ENCODE data around the gene SLK. TPM values are rescaled to one million over a fixed set of nuclear protein-coding genes. Genes with fewer than 3 reads are reported as not detected.

The SLK gene
- total RNA-seq, 1 donor from 2014 or later = 67.0 TPM

GRCh38 chr10:104034401-104035193, 67.7 kb downstream of the SLK start:
- DNase-seq = no peak

GRCh38 chr10:104035194-104036068, 68.5 kb downstream of the SLK start:
- DNase-seq = no peak

- DNase-seq = no peak
Measured at GRCh38 chr10:104036069-104036384, 69.1 kb downstream of the SLK start.

- DNase-seq = no peak
Measured at GRCh38 chr10:104036518-104037260, 69.7 kb downstream of the SLK start.

- DNase-seq = no peak
Measured at GRCh38 chr10:104037261-104037951, 70.5 kb downstream of the SLK start.

GRCh38 chr10:104038537-104038936, 71.6 kb downstream of the SLK start:
- DNase-seq = no peak

GRCh38 chr10:104038958-104039752, 72.2 kb downstream of the SLK start:
- no peak for DNase-seq

- no peak for DNase-seq
Measured at GRCh38 chr10:104040382-104040781, 73.4 kb downstream of the SLK start.

- no peak for DNase-seq
Measured at GRCh38 chr10:104040862-104041789, 74.2 kb downstream of the SLK start.

- no peak for DNase-seq
Measured at GRCh38 chr10:104041891-104042535, 75.1 kb downstream of the SLK start.

GRCh38 chr10:104043185-104043830, 76.4 kb downstream of the SLK start:
- DNase-seq = no peak

GRCh38 chr10:104043854-104044253, 76.9 kb downstream of the SLK start:
- no peak for DNase-seq

GRCh38 chr10:104045151-104046089, 78.5 kb downstream of the SLK start:
- DNase-seq = no peak

GRCh38 chr10:104046651-104047050, 79.7 kb downstream of the SLK start:
- no peak for DNase-seq

GRCh38 chr10:104049504-104050250, 82.7 kb downstream of the SLK start:
- no peak for DNase-seq

- no peak for DNase-seq
Measured at GRCh38 chr10:104052431-104052830, 85.5 kb downstream of the SLK start.

- no peak for DNase-seq
Measured at GRCh38 chr10:104053201-104053600, 86.3 kb downstream of the SLK start.

Data from skin of body (tissue), 2 donors.